GM13977 (cell line): ENCODE data around the gene PAK2.

Source experiments
- DNase-seq: peaks from one replicate; pipeline ENCODE4 v3.0.0; 2012; ENCODE audit warnings: low spot score
- CTCF ChIP-seq: IDR thresholded peaks from 2 replicates; pipeline ENCODE4 v1.5.1; 2012; ENCODE audit warnings: mild to moderate bottlenecking, control low read depth; ENCODE audit not compliant: insufficient read depth; ENCODE audit errors: extremely low read depth, missing control alignments
- in situ Hi-C: fragments of 300-500 bp; cut with MboI; formaldehyde crosslinking; loops from one replicate; pipeline ENCODE4 v1.12.0; 2022; ENCODE audit warnings: low sequenced_read_pairs, low pct_unique_long_range_greater_than_20kb, mixed read lengths, inconsistent platforms; ENCODE audit not compliant: unreplicated experiment

Gene PAK2

GRCh38 chr3:196697270-196697669, 42.4 kb upstream of the PAK2 start:
- in situ Hi-C loops: no loop called here
- no peak for TF ChIP-seq CTCF
- DNase-seq: no peak

GRCh38 chr3:196699749-196700148, 39.9 kb upstream of the PAK2 start:
- no peak for DNase-seq
- in situ Hi-C loops: no loop called here
- TF ChIP-seq CTCF: no peak

GRCh38 chr3:196700801-196701200, 38.9 kb upstream of the PAK2 start:
- in situ Hi-C loops: no loop called here
- DNase-seq: no peak
- no peak for TF ChIP-seq CTCF

GRCh38 chr3:196706327-196706726, 33.3 kb upstream of the PAK2 start:
- in situ Hi-C loops: no loop called here
- TF ChIP-seq CTCF: no peak
- no peak for DNase-seq

- TF ChIP-seq CTCF: no peak
- no peak for DNase-seq
- in situ Hi-C loops: no loop called here
Measured at GRCh38 chr3:196706731-196707130, 32.9 kb upstream of the PAK2 start.

- in situ Hi-C loops: no loop called here
- TF ChIP-seq CTCF: no peak
- no peak for DNase-seq
Measured at GRCh38 chr3:196707566-196707965, 32.1 kb upstream of the PAK2 start.

- no peak for TF ChIP-seq CTCF
- no peak for DNase-seq
- in situ Hi-C loops: no loop called here
Measured at GRCh38 chr3:196708467-196708866, 31.2 kb upstream of the PAK2 start.
